Measurements from ENCODE around the gene SUV39H2. TPM values are rescaled to one million over a fixed set of nuclear protein-coding genes. Genes with fewer than 3 reads are reported as not detected.
"Not testable (repeated sequence)": the region's sequence is repeated elsewhere in the genome, so short reads cannot be mapped to it uniquely, and the experiment has no call there.

The SUV39H2 gene
- total and polyA plus RNA-seq, 10 of the 15 experiments (the other 5 are each of a cell fraction or from before 2014, with no cell fraction given): 24.3 to 41.1 (median 30.0) TPM

DNA sequence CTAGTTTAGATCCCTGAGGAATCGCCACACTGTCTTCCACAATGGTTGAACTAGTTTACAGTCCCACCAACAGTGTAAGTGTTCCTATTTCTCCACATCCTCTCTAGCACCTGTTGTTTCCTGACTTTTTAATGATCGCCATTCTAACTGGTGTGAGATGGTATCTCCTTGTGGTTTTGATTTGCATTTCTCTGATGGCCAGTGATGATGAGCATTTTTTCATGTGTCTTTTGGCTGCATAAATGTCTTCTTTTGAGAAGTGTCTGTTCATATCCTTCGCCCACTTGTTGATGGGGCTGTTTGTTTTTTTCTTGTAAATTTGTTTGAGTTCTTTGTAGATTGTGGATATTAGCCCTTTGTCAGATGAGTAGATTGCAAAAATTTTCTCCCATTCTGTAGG is 13.8 kb upstream of the SUV39H2 start:
- BruUV-seq (replicated peaks); H3K79me2 ChIP-seq (ENCODE audit: control insufficient read depth, insufficient read depth, low read length); in situ Hi-C loops (cut with MboI); FAIRE-seq; POLR2A ChIA-PET; H3K4me1 ChIP-seq (ENCODE audit: control insufficient read depth, insufficient read depth, low read length); H3K9ac ChIP-seq (ENCODE audit: control insufficient read depth, insufficient read depth, low read length); H3K27ac ChIP-seq (ENCODE audit: control insufficient read depth, insufficient read depth); DNase-seq (ENCODE audit: low read depth, low spot score); H3K27me3 ChIP-seq (replicated peaks in 1 of 2; ENCODE audit: control insufficient read depth in 2 of 2, insufficient read depth in 2 of 2, low read length in 1 of 2); H3K4me3 ChIP-seq; CTCF ChIA-PET; H4K20me1 ChIP-seq (ENCODE audit: control insufficient read depth, insufficient read depth); H2AFZ ChIP-seq (ENCODE audit: control insufficient read depth, low read depth, low read length); ATAC-seq; intact Hi-C loops (cut with micrococcal nuclease; ENCODE audit: unreplicated experiment); H3K9me3 ChIP-seq (replicated peaks; ENCODE audit: control insufficient read depth, insufficient read depth, low read length); RAD21 ChIA-PET (ENCODE audit: unreplicated experiment); H3K4me2 ChIP-seq (ENCODE audit: control insufficient read depth, insufficient read depth): not testable (repeated sequence)
- SMC1A ChIA-PET (ENCODE audit: uncharacterized antibody, unreplicated experiment): interaction anchor here (1.4 kb wide), 1 partner anchor 22 kb away, joined by 3 read pairs; no protein-coding TSS in a partner anchor
- WGBS (ENCODE audit: insufficient coverage, insufficient replicate concordance, low lambda C conversion rate, missing lambda C conversion rate): 84% methylated on average over 3 of the region's 3 CpGs
- H3K36me3 ChIP-seq (ENCODE audit: control insufficient read depth in 2 of 2, insufficient read depth in 2 of 2, low read length in 1 of 2): peaks cover 7 to 14% of the 10 kb centered on the region in 2 experiments

GRCh38 chr10:14873090-14873760 is 5.4 kb upstream of the SUV39H2 start:
- FAIRE-seq: peak; percentile 68
- no peak for DNase-seq (ENCODE audit: low read depth, low spot score)
- Histone ChIP-seq H3K9me3 (replicated peaks; ENCODE audit: control insufficient read depth, insufficient read depth, low read length) (no peaks in the 10 kb centered on the region), H3K79me2 (ENCODE audit: control insufficient read depth, insufficient read depth, low read length) (peaks cover 19% of the 10 kb centered on the region), H3K4me3 (no peak overlapping the region), H3K27me3 (replicated peaks in 1 of 2; ENCODE audit: control insufficient read depth in 2 of 2, insufficient read depth in 2 of 2, low read length in 1 of 2) (no peaks in the 10 kb centered on the region), H3K4me2 (ENCODE audit: control insufficient read depth, insufficient read depth) (peak overlapping the region; percentile 4; the same call in 1 of the 2 replicates), H3K4me1 (ENCODE audit: control insufficient read depth, insufficient read depth, low read length) (peaks cover 3% of the 10 kb centered on the region), H3K27ac (ENCODE audit: control insufficient read depth, insufficient read depth) (peak overlapping the region; percentile 44; the same call in 1 of the 2 replicates), H4K20me1 (ENCODE audit: control insufficient read depth, insufficient read depth) (no peaks in the 10 kb centered on the region), H2AFZ (ENCODE audit: control insufficient read depth, low read depth, low read length) (no peak overlapping the region), H3K9ac (ENCODE audit: control insufficient read depth, insufficient read depth, low read length) (no peak overlapping the region), H3K36me3 (ENCODE audit: control insufficient read depth in 2 of 2, insufficient read depth in 2 of 2, low read length in 1 of 2) (peaks cover 0 to 8% of the 10 kb centered on the region in 2 experiments; a peak in 1 of 4 replicates)
- no TSS peak for BruUV-seq (replicated peaks)
- ChIA-PET RAD21 (ENCODE audit: unreplicated experiment) (interaction anchor here (0.6 to 1.5 kb wide), 2 partner anchors 36 to 78 kb away, joined by 3 to 8 read pairs; partner anchors contain the start of genes CDNF, HSPA14 and MSANTD7), SMC1A (ENCODE audit: uncharacterized antibody, unreplicated experiment) (interaction anchor here (0.9 to 2.6 kb wide), 7 partner anchors 10 to 263 kb away, joined by 3 to 14 read pairs (median 4); partner anchors contain the start of genes CDNF, HSPA14 and MSANTD7), POLR2A (interaction anchor here (0.6 to 2.2 kb wide), 3 partner anchors 35 to 284 kb away, joined by 3 to 6 read pairs (median 5); partner anchors contain the start of genes CDNF, DCLRE1C, HSPA14 and MSANTD7), CTCF (interaction anchor here (1.4 to 1.7 kb wide), 4 partner anchors 50 to 336 kb away, joined by 3 to 5 read pairs (median 4); partner anchors contain the start of gene DCLRE1C)
- ATAC-seq: peak; percentile 76
- in situ Hi-C loops (cut with MboI): no loop called here
- 50% methylated on average over 2 of the region's 2 CpGs for WGBS (ENCODE audit: insufficient coverage, insufficient replicate concordance, low lambda C conversion rate, missing lambda C conversion rate)
- intact Hi-C loops (cut with micrococcal nuclease; ENCODE audit: unreplicated experiment): no loop called here
- TF ChIP-seq E2F8 (IDR thresholded peaks at IDR 0.05; ENCODE audit: low read depth, partially characterized antibody) (no peak), PML (IDR thresholded peaks at IDR 0.05; ENCODE audit: low read length) (no peak), ZBTB40 (IDR thresholded peaks at IDR 0.05; ENCODE audit: borderline replicate concordance) (peak; percentile 57; the same call in 1 of the 2 replicates), WRNIP1 (IDR thresholded peaks at IDR 0.05; ENCODE audit: borderline replicate concordance, low read depth, low read length) (no peak), ZBED1 (IDR thresholded peaks at IDR 0.05; ENCODE audit: borderline replicate concordance) (no peak), RUNX3 (IDR thresholded peaks at IDR 0.05; ENCODE audit: low read length) (peak; percentile 28; the same call in 1 of the 2 replicates), ASH2L (IDR thresholded peaks at IDR 0.05; ENCODE audit: borderline replicate concordance, low read depth) (no peak), TCF3 (IDR thresholded peaks at IDR 0.05; ENCODE audit: borderline replicate concordance, insufficient read depth, low read depth, low read length) (no peak)

All from GM12878 (cell line).